NCI-H2227 (cell line): ENCODE measurements around the gene MDN1.
A peak's percentile ranks its signal among the peaks of the same experiment; 100 is the strongest.

ENCODE experiments used
- DNase-seq: peaks from one replicate; lab custom pipeline; 2025; ENCODE audit not compliant: unreplicated experiment; lab: John Stamatoyannopoulos, UW

MDN1 gene

DNA sequence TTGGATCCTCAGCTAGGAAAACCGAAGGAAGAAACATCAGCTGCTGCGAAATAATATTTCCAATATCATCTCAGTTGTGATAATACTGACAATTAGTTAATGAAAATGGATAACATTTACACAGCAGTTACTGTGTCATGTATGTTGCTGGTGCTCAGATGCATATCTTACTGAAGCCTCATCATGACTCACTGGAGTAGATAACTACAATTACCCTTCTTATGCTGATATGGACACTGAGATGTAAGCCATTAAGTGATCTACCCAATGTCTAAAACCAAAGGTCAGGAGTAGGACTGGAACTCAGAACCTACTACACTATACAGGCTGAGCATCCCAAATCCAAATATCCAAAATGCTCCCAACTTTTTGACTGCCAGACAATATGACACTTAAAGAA lies 126.4 kb downstream of the MDN1 start:
- no peak for DNase-seq

DNA sequence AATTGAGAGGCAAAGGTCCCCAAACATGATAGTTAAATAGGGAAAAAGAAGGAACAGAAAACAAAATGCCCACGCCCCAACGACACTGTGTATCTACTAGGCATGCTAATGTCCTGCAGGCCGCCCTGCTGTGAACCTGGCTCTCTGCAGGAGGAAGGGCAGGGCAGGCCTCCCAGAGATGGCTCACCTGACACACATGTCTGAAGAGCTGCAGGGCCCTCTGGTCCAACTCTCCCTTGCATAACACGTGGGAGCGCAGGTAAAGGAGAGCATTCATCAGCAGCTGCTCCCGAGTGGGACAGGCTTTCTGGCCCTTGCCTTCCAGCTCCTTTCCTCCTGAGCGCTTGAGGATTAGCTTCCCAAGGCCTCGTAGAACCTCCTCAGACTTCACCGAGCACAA lies 127.3 kb downstream of the MDN1 start:
- no peak for DNase-seq

GRCh38 chr6:89690944-89691324 lies 128.7 kb downstream of the MDN1 start:
- no peak for DNase-seq

DNA sequence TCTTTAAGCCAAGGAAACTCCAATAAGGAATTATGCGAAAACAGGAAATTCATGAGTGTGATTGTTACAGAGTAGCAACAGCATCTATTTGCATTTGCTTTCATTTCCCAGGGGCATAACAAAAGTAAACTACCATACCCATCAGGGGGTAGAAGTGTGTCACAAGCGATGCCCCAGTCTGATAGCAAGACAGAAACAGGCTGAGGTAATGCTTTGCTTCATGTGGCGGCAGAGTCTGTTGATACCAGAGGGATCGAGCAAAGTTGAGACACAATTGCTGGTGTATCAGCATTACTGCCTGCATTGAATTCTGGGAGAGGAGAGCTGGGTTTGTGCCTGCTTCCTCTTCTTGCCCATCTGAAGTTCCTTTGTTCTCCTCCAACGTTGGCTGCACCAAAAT lies 129.9 kb downstream of the MDN1 start:
- no peak for DNase-seq

DNA sequence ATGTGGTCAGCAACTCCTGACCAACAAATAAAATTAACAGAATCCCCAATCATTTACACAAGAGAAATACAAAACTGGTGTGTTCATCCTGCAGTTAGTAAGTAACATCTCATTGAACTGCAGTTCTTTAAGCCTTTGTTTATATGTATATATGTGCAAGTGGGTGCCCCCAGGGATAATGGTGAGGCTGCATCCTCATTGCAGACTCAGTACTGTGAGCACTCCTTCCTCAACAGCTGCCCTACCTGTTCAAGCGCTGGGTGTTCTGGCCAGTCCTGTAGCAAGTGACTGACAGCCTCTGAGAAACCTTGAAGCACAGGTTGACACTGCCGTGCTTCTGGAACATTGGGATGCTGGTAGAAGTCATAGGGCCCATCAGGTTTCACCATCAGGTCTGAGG lies 131.3 kb downstream of the MDN1 start:
- DNase-seq = no peak

DNA sequence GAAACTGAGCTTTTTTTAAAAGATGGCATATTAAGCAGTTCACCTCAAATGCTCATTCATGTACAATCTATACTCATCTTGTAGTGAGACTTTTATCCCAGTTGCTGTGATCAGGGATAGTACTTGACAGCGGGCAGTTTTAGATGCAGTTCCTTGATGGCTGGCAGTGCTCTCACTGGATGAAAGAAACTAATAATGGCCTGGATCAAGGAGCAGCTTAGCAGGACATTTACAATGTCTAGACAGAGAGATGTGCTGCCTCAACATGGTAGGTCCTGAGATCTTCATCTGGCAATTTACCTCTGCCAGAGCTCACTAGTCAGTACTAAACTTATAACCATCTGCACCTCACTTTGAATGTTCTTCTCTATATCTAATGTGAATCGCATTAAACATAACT lies 134.3 kb downstream of the MDN1 start:
- no peak for DNase-seq

DNA sequence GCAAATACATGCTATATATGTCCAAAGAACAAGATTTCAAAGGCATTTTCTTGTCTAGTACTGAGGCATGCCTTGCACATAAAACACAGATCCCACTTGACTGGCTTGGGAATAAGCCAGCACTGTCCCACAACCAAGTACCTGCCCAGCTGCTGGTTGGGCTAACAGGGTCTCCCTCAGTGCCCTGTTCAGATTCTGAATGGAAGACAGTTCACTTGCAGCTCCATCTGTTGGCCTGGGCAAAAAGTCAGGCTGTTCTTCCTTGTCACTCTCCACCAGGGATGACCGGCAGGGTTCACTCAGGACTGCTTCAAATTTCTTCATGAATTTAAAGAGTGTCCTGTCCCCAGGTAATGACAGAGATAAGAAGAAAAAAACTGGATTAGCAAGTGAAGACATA lies 136.6 kb downstream of the MDN1 start:
- no peak for DNase-seq

- DNase-seq = no peak
These were observed 137.5 kb downstream of the MDN1 start for GRCh38 chr6:89681983-89682564.

- DNase-seq = no peak
These were observed 139.0 kb downstream of the MDN1 start for GRCh38 chr6:89680551-89680950.

DNA sequence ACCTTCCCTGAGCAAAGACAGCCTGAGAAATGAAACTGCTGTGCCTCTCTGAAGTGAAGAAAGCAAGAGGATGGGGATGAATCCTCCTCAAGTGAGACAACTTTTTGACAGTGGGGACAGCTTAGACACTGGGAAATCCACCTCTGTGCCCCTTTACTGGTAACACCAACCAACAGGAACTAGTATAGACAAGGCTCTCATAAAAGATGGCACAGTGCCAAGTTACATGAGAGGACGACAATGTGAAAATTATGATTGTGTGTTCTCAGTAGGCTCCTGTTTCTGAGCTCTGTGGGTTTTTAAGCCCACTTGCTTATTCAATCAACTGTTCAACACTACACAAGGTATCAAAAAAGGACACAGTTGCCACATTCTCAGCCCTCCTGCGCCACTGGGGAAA lies 139.4 kb downstream of the MDN1 start:
- peak; percentile 5 for DNase-seq

DNA sequence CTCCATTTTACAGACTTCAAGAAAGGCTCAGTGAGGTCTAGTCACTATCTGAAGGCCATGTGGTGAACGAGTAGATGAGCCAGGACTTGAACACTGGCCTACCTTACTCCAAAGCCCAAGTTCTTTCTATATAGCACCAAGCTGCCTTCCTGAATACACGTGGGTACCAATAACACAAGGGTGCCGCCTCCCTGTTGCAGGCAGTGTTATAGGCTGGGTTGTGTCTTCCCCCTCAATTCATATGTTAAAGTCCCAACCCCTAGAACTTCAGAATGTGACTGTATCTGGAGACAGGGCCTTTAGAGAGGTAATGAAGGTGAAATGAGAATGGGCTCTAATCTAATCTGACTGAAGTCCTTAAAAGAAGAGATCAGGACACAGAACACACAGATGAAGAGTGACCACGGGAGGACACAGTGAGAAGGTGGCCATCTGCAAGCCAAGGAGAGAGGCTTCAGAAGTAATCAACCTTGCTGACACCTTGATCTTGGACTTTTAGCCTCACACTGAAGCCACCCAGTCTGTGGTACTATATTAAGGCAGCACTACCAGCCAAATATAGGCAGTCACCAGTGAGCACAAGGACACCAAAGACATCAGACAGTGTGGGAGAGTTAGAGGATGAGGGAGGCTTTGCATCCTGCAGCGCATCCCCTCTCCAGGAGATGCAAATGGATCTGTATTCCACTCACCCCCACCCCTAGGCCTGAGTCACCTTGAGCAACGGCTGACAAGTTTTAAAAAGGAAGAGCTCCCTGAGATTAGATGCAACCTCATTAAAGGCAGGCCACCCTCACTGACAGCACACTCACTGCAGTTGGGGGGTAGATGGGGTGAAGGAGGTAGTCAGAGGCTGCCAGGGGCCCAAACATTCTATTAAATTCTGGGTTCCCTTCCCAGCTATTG lies 140.1 kb downstream of the MDN1 start:
- no peak for DNase-seq

DNA sequence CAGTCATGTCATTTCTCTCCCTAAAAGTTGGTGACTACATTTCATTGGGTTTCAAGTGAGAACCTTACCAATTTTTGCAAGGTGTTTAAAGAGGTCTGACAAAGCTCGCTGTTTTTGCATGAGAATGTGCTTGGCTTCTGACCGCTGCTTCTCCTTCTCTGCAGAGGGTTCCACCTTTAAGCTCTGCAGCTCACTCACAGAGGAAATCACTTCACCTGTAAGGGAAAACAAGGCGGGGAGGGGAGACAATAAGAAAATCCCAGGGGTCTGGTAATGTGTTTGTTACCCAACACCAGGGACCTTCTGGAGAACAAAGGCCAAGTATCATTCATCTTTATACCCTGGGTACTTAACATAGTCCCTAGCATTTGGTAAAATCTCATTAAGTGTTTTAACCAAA lies 141.1 kb downstream of the MDN1 start:
- DNase-seq = no peak

DNA sequence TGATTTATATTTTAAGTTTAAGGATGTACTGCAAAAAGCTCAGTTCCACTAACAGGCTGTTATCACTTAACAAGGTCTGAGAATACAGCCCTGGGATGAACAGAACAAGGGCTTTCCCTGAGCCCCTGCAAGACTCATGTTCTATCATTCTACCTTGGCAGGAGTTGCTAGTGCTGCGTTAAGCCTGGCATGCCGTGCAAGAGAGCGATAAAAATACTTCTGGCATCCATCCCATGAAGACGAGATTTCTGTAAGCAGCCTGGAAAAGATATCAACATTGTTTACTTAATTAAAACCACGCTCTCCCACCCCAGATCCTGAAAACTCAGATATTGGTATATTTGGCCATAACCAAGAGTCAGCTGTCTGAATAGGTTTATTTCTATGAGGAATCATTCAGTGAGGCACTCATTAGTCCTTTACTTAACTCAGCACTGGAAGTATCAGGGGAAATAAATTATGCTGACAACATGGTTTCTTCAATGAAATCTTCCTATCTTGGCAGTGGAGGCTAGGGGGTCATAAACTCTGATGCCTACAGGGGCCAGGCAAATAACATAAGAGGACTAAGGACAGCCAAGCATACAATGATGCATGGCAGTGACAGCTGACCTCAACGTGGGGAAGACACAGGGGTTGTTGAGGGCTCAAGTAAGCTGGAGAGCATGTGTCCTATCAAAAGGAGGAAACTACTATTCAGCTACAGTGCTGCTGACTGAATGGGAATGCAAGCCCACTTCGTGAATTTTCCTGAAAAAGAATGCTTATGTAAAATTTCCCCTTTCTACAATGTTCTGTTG lies 143.4 kb downstream of the MDN1 start:
- DNase-seq = no peak

GRCh38 chr6:89670935-89671565 lies 148.5 kb downstream of the MDN1 start:
- no peak for DNase-seq

GRCh38 chr6:89669002-89669401 lies 150.6 kb downstream of the MDN1 start:
- DNase-seq = no peak

DNA sequence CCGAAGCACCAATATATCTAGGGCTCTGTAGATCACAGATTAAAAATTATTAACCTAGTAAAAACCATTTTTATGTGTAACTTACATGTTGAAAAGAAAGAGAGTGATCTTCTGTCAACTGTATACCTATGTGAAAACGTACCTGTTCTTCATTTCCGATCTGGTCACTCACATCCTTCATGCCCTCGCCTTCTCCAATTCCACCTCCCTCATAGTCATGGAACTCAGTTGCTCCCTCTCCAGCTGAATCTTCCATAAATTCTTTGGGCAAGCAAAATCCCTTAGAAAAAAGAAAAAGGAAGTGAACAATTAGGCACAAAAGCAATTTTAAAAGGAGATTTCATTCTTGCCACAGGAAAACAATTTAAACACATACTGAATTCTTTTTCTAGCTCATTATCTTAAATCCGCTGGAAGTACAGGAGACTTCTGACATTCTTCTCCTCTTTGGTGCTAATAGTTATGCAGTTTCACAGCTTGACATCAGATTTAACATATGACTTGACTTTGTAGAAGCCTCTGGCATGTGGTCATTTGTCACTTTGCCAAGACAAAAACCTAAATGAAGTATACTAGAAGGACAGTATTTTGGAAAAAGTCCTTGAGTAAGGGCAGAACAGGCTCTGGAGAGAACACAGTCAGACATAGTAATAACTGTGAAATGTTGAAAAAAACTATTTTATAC lies 151.6 kb downstream of the MDN1 start:
- DNase-seq = no peak

- no peak for DNase-seq
These were observed 156.9 kb downstream of the MDN1 start for GRCh38 chr6:89662659-89663223.

DNA sequence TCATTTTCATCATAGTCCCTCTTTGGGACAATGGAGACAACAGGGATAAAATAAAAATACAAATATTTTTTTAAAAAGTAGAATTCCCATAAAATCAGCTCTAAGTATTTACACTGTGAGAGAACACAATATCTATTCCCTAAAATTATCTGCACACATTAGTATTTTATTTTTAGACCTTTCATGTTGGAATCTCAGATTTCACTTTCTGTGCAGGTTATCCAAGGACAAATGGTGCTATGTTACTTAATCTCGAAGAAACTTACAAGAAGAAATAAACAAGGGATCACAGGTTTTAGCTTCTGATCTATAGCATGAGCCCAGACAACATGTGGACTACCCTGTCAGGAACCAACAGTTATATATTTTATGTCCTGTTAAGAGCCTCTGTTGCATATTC lies 158.0 kb downstream of the MDN1 start:
- no peak for DNase-seq

GRCh38 chr6:89660981-89661380 lies 158.6 kb downstream of the MDN1 start:
- DNase-seq = no peak

DNA sequence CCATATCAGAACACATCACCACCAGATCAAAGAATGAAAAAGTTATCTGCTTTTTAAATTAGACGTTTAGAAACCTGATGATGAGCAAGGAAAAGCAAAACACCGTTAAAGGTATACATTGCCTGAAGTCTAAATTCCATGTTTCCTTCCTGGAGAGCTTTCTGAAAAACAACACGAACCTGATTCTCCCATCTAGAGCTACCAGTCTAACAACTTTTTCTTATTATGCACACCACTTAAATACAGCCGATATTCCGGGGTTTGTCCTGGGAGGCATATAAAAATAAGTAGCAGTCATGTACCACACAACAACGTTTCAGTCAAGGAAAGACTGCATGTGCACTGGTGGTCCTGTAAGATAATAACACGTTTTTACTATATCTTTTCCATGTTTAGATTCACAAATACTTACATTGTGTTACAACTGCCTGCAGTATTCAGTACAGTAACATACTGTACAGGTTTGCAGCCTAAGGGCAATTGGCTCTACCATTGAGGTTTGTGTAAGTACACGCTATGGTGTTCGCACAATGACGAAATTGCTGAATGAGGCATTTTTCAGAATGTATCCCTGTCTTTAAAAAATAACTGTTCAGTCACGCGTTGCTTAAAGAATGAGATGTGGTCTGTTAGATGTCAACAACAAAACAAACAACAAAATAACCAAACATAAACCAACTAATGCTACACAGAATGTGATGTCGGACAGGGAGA lies 162.0 kb downstream of the MDN1 start:
- DNase-seq = no peak
